ENCODE measurements around the gene UBXN1.

The UBXN1 gene, protein sequence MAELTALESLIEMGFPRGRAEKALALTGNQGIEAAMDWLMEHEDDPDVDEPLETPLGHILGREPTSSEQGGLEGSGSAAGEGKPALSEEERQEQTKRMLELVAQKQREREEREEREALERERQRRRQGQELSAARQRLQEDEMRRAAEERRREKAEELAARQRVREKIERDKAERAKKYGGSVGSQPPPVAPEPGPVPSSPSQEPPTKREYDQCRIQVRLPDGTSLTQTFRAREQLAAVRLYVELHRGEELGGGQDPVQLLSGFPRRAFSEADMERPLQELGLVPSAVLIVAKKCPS

DNA sequence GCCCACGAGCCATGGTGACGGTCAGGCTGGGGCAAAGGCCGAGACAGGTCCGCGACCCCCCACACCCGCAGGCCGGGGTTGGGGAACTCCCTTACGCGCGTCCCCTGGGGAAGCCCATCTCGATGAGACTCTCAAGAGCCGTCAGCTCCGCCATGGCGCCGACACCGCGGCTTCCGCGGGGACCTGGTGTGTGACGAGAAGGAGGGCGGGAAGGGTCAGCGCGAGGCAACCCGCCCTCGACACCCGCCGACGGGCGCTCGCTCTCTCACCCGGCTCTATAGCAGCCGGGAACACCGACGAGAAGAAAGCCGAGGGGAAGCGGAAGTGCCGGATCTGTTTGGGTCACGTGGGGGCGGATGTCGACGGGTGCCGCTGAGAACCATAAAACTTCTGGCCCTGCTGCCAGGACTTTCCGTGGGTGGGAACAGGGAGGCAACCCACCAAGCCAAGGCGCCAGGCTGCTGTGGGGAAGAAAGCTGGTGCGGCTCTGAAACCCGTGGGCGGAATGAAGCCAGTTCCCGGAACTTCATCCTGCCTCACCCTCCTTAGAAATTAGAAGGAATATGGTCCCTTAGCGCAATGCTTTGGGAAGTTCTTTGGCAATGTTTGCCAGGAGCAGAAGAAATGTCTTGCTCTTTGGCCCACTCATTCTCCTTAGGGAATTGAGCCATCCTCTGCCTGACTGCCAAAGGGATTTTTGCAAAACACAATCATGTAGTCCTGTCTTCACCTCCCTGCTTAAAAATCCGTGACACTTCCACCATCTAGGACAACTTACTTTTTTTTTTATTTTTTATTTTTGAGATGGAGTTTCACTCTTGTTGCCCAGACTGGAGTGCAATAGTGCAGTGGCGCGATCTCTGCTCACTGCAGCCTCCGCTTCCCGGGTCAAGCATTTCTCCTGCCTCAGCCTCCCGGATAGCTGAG, at the start of gene UBXN1:
Gene UBXN1, minus strand, starts transcription at position 304 of the 927 bp plus-strand sequence. Its CDS starts 150 bp downstream, at position 154.
- peak; percentile 93 for DNase-seq

DNA sequence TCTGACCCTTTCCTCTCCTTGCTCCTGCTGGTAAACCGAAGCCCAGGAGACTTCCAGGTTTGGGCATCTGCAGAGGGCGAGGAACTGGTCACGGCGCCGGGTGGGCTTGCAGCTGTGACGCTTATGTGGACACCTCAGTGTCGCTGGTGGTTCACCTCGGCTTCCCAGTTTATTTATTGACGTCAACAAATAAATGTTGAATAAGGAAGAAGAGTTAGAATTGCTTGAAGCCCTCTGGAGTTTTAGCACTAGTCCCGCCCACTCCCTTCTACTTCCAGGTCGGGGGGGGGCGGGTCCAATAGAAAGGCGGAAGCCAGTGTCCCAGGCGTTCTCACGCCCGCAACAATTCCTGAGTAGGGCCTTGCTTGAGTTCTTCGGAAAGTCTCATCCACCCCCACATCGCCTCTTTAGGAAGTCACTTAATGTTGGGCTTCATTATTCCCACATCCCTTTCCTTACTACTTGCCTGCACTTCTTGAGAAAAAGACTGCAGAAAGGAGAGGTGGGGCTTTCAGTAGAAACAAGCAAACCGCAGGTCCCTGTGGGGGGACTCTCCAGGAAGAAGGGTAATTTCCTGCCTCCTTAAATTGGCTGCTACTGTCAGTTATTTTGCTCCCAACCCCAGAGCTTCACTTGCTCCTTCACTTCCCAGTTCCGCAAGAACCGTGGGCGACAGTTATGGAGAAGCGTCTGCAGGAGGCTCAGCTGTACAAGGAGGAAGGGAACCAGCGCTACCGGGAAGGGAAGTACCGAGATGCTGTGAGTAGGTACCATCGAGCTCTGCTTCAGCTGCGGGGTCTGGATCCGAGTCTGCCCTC, 49.5 kb upstream of the UBXN1 start, which contains the start of gene TTC9C:
Gene TTC9C, plus strand, starts transcription at position 316 of the 818 bp plus-strand sequence. Its CDS starts 363 bp downstream, at position 679.
- DNase-seq, result peak; percentile 83

DNA sequence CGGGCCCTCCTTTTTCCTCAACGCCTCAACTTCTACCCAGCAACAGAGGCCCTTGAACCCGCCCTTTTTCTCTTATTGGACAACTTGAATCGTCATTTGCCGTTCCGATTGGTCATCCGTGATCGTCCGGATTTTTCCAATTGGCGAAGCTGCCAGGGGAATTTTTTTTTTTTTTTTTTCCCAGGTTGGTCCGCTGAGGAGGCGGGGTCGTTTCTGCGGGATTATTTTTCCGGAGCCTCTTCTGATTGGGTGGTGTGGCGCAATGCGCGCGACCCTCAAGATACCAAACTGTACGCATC, 48.9 kb upstream of the UBXN1 start:
- peak; percentile 98 for DNase-seq

DNA sequence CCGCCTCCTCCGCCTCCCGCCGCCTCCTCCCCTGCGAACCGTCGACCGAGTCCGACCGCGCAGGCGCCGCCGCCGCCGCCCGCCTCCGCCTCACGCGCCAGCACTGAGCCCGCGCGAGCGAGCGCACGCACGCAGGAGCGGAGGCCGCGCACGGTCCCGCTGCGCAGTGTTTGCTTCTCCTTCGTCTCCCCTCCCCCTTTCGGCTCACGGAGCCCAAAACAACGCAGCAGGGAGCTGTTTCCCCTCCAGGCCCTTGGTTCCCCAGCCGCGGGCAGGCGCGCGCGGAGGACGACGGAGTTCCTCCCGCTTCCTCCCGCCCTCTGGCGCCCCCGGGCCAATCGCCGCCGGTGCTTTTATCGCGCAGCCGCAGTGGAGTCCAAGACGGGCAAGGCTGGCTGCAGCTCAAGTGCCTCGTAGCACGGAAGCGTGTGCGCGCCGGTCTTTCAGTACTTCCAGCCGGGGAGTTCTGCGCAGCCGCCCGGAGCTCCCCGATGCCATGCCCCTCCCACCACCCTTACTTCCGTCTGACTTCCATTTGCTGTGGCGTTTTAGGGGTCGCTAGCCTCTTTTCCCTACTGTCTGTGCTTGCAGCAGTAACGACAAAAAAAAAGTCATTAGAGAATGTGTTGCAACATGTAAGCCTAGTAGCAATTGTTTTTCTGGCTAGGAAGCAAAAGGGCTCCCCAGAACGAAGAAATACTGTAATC, 48.4 kb upstream of the UBXN1 start, which contains the start of gene HNRNPUL2:
Gene HNRNPUL2, minus strand, starts transcription at position 293 of the 707 bp plus-strand sequence. CDS start 301 bp downstream, outside the sequence.
- peak; percentile 99 for DNase-seq

DNA sequence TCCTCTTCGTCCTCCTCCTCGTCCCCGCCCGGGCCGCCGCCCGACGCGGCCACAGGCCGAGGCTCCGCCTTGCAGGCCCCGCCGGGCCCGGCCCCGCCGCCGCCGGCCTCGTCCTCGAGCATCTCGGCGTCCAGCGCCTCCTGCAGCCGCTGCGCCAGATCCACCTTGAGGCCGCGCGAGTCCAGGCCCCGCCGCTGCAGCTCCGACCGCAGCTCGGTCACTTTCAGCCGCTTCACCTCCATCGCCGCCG, 48.0 kb upstream of the UBXN1 start:
- DNase-seq, result no peak

DNA sequence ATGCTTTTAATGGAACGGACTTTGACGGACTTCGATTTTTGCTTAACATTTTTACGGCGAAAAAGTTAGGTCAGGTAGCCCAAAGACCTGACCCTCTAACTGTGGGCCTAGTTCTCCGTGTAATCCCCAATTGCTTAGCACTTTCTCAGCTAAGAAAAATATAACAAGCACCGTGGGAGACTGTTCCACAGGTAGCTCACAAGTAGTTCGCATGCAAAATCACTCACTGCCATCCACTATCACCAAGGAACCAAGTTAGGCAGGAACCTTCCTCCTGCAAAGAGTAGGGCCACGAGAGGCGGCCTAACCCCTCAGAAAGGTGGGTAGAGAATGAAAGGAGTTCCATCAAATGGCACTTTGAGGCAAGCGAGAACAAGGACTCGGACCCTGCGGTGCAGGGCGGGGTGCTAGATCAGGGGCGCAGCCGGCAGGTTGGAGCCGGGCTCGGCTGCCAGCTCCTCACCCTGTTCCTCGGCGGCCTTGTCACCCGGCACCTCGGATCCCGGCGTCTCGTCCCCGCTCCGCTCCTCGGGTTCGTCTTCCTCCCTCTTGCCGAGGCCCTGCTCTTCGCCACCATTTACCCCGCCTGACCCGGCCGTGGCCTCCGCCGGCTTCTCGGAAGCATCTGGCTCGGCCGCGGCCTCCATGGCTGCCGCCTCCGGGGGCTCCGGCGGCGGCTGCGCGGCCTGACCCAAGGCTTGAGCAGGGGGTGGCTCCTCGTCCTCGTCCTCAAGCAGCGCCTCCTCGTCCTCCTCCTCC, 47.5 kb upstream of the UBXN1 start:
- no peak for DNase-seq

DNA sequence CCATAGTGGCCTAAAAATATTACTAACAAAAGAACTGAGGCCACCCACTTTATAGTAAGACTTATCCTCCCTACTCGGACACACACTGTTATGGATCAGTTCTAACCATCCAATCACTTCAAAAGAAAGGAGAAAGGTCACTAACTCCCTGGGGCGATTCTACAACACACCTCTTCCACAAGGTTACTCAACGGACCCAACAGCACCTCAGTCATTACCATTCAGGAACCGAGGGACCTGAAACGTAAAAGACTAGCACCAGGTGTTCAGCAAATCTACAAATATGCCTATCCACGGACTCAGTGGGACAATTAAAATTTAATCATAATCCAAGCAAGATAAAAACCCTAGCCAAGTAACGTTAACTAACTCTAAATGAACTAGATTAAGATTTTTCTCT, 46.8 kb upstream of the UBXN1 start:
- DNase-seq, result no peak

DNA sequence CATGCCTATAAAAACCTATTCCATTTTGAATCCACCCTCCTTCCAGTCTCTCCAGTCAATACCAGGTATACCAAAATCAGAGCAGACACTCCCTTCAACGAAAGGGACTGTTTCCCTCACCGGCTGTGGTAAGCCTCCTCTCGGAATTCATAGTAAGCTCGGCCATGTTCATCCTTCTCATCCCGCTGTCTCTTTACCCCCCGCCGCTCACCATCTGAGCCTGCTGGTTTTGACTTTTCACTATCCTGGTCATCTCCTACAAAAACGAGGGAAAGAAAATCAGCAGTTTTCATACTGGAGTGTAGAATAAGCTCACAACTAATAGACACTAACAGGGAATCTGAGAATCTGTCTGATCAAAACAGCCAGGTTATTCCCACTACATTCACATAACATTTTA, 45.3 kb upstream of the UBXN1 start:
- no peak for DNase-seq

DNA sequence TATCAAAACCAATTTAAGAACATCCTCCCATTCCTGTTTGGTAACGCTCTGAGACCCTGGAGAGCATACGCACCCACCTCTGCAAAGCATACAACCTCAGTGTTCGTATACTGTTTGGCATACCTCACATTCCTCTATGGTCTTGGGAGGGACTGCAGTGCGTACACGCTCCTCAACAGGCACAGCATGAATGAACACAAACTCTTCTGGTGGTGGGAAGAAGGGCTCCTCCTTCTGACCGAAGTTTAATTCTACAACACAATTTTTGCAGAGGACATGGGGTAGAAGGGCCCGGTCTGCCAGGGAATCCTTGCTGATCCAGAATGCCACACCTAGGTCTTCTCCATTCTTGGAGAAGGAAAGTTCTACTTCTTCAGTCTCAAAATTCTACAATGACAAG, 43.1 kb upstream of the UBXN1 start:
- DNase-seq, result no peak

DNA sequence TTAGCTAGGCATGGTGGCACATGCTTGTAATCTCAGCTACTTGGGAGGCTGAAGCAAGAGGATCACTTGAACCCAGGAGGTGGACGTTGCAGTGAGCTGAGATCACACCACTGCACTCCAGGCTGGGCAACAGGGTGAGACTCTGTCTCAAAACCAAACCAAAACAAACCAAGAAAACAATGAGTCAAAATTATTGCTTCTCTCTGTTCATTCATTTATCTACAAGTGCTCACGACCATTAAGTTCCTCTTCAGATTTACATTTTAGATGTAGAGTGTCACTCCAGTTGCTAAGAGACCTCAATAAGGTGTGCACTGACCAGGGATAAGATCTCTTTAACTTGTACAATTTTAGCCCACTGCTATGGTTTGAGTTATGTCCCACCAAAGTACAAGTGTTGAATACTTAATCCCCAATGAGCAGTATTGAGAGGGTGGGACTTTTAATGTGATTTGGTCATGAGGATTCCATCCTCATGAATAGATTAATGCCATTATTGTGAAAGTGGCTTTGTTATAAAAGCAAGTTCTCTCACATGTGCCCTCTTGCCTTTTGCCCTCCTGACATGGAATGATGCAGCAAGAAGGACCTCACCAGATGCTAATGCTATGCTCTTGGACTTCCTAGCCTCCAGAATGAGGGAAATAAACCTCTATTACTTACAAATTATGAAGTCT, 40.6 kb upstream of the UBXN1 start:
- no peak for DNase-seq

DNA sequence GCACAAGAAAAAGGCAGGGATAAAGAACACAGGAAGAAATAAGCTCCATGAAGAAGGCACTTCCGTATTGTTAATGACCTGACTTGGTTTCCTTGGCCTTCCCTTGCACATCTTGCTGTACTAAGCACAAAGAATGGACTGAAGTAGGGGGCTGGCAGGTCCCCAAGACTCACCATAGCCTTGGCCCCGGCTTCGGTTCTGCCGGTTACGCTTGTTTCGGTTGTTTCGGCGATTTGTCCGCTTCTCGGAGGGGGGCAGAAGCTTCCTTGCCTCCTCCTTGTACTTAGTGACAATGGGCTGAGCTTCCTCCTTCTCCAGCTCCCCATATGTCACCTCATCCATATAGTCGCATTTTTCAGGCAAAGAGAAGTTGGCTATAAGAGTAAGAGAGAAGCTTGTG, 37.9 kb upstream of the UBXN1 start:
- DNase-seq, result no peak

DNA sequence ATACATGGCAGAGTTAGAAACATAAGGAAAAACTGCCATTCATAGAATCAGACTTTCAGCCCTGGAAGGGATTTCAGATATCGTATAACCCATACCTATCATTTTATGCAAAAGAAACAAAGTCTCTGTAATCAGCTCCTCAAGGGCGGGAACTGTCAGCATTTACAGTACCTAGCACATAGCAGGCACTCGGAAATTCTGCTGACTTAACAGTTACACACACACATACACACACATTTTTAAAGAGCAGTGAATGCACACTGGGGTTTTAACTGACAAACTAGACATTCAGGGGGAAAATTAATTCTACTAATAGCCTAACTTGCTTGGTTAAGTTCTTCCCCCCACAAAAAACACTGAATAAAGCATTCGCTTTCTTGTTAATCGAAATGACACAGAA, 37.3 kb upstream of the UBXN1 start:
- DNase-seq, result no peak

DNA sequence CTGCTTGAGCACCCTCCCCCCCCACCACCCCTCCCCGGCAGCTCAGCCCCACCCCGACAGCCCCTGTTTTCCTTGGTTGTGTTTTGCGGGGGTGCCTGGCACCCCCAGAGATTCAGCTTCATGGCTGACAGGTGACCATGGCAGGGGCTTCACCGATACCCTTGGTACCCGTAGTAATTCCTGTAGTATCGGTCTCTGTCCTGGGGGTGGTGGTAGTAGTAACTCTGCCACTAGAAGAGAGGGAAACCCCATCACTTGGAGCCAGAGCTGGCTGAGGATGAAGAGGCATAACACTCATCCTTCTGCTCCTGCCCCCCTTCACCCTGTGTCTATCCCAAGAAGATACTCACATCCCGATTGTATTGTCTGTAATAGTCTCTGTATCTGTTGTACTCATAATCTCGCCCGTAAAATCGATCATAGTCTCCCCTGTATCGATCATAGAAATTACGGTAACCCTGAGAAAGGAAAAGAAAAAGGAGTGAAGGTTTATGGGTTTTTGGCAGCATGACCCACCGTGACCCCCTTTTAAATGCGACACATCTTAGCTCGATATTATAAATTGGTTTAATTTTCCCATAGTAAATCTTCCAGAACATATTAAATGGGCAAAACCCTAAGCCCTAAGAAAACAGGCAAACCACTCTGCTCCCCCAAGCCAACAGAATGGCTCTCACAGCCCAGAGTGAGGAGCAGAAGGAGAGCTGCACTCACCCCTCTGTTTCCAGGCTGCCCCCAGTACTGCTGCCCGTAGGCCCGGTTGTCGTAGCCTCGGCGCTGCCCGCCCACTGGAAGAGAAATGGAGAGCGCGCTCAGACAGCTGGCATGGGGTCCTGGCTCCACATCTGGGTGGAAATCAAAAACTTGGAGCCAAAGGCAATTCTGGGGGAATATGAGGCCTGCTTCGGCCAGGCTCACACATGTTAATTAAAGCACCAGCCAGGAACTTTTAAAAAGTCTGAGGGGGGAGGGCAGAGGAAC, 36.6 kb upstream of the UBXN1 start:
- no peak for DNase-seq

DNA sequence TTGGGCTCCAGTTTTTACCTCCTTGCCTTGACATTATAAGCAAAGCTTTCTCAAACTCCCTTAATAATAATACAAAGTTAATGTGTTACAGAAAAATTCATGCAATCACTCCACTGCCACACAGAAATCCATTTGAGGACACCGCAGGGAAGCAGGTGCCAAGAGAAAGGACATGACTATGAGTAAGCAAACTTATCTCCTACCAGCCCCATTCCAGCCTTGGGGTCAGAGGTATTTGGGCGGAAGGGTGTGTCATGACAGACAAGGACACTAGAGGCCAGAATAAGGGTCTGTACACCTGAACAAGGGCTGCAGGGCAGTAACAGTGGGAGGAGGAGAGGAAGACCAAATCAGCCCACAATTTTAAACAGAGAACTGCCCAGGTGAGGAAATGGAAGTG, 34.5 kb upstream of the UBXN1 start:
- no peak for DNase-seq

DNA sequence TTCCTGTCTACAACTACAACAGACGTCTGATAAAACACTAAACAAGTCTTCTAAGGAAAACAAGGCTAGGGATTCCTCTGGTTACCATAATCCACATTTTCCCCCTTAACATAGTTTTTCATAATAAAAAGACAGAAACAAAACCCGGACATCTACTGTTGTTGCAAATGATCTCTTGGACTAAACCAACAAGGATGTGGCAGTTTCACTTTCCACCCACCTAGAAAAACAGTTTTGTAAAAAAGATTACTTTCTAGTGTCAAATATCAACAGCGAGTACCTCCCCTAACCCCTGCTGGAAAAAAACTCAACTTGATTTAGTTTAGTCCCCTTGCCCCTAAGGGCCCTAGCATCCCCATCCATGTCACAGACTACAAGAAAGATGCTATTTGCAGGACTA, 34.0 kb upstream of the UBXN1 start:
- DNase-seq, result no peak

DNA sequence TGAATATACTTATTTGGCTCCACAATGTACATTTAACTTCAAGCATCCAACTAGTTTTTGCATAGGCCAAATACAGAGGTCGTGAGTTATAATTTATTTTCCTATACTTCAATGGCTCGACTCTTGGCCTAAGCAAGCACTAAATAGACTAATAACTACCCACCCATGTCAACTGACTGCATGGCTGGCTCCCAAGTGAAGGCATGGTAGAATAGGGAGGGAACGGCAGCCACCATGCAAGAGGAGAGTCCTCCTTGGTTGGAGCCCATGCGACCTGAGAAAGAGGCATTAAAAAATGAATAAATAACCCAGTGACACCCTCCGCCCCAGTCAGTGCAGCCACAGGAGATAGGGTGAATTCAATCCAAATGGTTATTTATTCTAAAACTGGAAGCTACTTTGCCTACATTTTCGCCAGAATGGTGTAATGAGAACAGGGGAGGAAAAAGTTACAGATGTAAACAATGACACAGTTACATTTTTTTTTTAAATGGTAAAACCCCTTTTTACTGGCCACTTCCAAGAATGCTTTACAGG, 33.5 kb upstream of the UBXN1 start:
- no peak for DNase-seq

DNA sequence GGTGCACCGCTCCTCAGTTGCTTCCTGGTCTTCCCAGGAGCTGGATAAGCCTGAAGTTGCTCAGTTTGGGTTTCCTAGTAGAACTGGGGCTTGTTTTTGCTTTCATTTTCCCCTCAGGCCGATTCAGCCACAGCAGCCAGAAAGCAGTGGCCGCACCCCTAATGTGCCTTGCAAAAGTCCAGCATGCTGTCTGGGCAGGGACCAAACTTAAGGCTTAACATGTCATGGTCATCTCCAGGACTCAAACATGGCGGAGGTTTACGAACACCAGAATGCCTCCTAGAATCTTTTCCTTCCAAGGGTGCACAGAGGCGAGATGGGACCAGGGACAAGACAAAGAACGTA, 31.1 kb upstream of the UBXN1 start:
- no peak for DNase-seq

DNA sequence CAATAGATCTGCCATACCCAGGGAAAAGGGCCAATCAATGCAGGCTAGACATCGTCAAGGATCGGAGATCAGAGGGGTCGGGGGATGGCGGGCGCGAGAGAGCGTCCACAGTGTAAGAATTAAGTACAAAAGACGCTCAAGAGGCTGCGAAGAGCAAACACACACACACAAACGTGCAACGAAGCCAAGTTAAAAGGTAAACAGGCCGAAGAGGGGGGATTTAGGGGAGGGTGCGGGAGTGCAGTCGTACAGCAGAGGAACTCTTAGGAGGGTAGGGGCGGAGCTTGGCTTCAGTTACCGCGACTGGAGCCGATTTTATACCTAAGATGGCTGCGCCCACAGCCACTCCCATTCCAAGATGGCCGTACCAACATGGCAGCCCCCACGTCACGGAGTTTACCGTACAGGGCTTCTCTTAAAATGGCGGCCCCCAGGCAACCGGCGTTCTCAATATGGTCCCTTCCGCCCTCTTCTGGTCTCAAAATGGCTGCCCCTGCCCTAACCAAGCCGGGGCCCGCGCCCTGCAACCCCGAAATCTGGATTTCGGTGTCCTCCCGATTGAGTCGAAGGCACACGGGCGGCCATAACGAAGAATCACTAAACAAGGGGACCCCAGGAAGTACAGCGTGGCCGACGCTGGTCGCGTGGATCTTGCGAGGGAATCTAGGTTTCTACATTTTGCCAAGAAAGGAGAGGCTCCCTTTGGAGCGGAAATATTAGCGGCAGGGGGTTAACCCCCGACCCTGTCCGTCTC, 30.6 kb upstream of the UBXN1 start:
- peak; percentile 98 for DNase-seq

DNA sequence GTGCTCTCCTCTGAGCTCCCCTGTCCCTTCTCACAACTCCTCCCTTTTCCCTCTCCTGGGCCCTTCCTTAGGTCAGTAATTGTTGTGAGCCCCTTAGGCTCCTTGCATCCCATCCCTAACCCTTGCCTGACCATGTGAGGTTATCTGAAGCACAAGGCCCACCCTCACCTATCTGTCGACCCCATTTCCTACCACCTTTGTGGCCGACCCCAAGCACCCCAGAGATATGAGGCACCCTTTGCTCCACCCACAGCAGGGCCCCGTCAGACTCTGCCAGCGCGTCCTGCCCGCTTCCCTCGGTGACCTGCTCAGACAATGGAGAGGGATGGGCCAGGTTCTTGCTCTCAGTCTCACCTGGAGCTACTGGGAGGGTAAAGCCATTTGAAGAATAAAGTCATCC, 29.9 kb upstream of the UBXN1 start:
- DNase-seq, result no peak
